CD4-positive, alpha-beta memory T cell (primary cell): ENCODE results near the gene MISP. TPM values are rescaled to one million over a fixed set of nuclear protein-coding genes. Genes with fewer than 3 reads are reported as not detected.

ENCODE experiments used
- CTCF ChIA-PET: fragments of 350-600 bp; sonication (Branson Sonifier 250); formaldehyde crosslinking; loops from one replicate; lab custom pipeline; 2021; ENCODE audit warnings: inconsistent platforms; ENCODE audit not compliant: partially characterized antibody; lab: Charles Lee
- POLR2A ChIA-PET: fragments of 350-600 bp; sonication (Branson Sonifier 250); formaldehyde crosslinking; loops from one replicate; lab custom pipeline; 2021; ENCODE audit not compliant: partially characterized antibody; lab: Charles Lee
- DNase-seq, 5 donors: peaks; one replicate each; pipeline versions ENCODE4 v3.0.0 to v3.0.0-alpha.2; 2020 to 2022; ENCODE audit warnings: mixed read lengths in 1 of 5
- H3K27ac ChIP-seq: one replicate; pipeline ENCODE4 v1.7.0; 2013; ENCODE audit warnings: low read depth, low read length
- H3K27me3 ChIP-seq: 2 replicates; pipeline ENCODE4 v1.7.0; 2013; ENCODE audit warnings: mild to moderate bottlenecking, low read length, moderate library complexity; ENCODE audit not compliant: insufficient read depth
- H3K36me3 ChIP-seq: 2 replicates; pipeline ENCODE4 v1.7.0; 2013; ENCODE audit warnings: mild to moderate bottlenecking, low read length, moderate library complexity; ENCODE audit not compliant: insufficient read depth
- H3K4me1 ChIP-seq: 2 replicates; pipeline ENCODE4 v1.7.0; 2013; ENCODE audit warnings: mild to moderate bottlenecking, low read length, moderate library complexity; ENCODE audit not compliant: insufficient read depth
- H3K4me3 ChIP-seq, 2 donors: one replicate each; pipeline ENCODE4 v1.7.0; 2013; ENCODE audit warnings: low read length in 2 of 2, mild to moderate bottlenecking in 1 of 2
- H3K9me3 ChIP-seq, 2 donors: one replicate each; pipeline ENCODE4 v1.7.0; 2013; ENCODE audit warnings: low read length in 2 of 2, control low read depth in 1 of 2; ENCODE audit not compliant: control insufficient read depth in 1 of 2
- H3K27ac Mint-ChIP-seq, 7 donors: one replicate each; pipeline ENCODE4 v1.8.0; 2020 to 2021; ENCODE audit warnings: mixed read lengths in 7 of 7, mild to moderate bottlenecking in 6 of 7, inconsistent platforms in 3 of 7, moderate library complexity in 3 of 7
- H3K27me3 Mint-ChIP-seq, 2 donors: one replicate each; pipeline ENCODE4 v1.8.0; 2020 to 2021; ENCODE audit warnings: mixed read lengths in 2 of 2
- H3K36me3 Mint-ChIP-seq, 2 donors: one replicate each; pipeline ENCODE4 v1.8.0; 2020 to 2021; ENCODE audit warnings: mixed read lengths in 2 of 2, inconsistent platforms in 1 of 2, mild to moderate bottlenecking in 1 of 2
- H3K4me1 Mint-ChIP-seq, 4 donors: one replicate each; pipeline ENCODE4 v1.8.0; 2020 to 2021; ENCODE audit warnings: mixed read lengths in 4 of 4, mild to moderate bottlenecking in 1 of 4
- H3K4me3 Mint-ChIP-seq, 8 donors: one replicate each; pipeline ENCODE4 v1.8.0; 2020 to 2021; ENCODE audit warnings: mixed read lengths in 8 of 8, mild to moderate bottlenecking in 7 of 8, moderate library complexity in 6 of 8, inconsistent platforms in 3 of 8
- H3K9me3 Mint-ChIP-seq, 8 donors: one replicate each; pipeline ENCODE4 v1.8.0; 2020 to 2021; ENCODE audit warnings: mixed read lengths in 8 of 8, mild to moderate bottlenecking in 5 of 8, inconsistent platforms in 3 of 8, moderate library complexity in 1 of 8
- intact Hi-C: fragments of 100-400 bp; cut with micrococcal nuclease; formaldehyde crosslinking; loops from one replicate; pipeline ENCODE4 v1.15.1; 2023
- polyA plus RNA-seq, 2 donors: library from polyadenylated mRNA; unstranded; fragments of 300-500 nt; fragmentation: Illumina TruSeq; gene quantifications; one replicate each; pipeline ENCODE4 v1.2.3, GENCODE V29; 2021
- total RNA-seq, 2 experiments: library from RNA; stranded (reverse); gene quantifications; one replicate each; pipeline ENCODE4 v1.2.3, GENCODE V29; 2021

Gene MISP
- total and polyA plus RNA-seq, 4 experiments from 2014 or later: not detected

- H3K4me3 Mint-ChIP-seq: peak overlapping the region in 2 of 8 donors; percentile 46 to 96
- no peaks in the 10 kb centered on the region for H3K27me3 Mint-ChIP-seq
- H3K27ac ChIP-seq: peak overlapping the region; percentile 61
- H3K4me1 ChIP-seq: peaks cover 29% of the 10 kb centered on the region
- CTCF ChIA-PET: interaction anchor here (0.5 to 1.8 kb wide), 2 partner anchors 23 to 26 kb away, joined by 3 to 4 read pairs; no protein-coding TSS in a partner anchor
- H3K4me3 ChIP-seq: peak overlapping the region; percentile 65 to 66
- no peak for DNase-seq
- no peak overlapping the region for H3K27ac Mint-ChIP-seq
- POLR2A ChIA-PET: interaction anchor here (0.8 to 2.6 kb wide), 5 partner anchors 17 to 473 kb away, joined by 3 to 7 read pairs (median 4); partner anchors contain the start of genes CIRBP and WDR18
- H3K4me1 Mint-ChIP-seq: peaks cover 14 to 30% (median 21%) of the 10 kb centered on the region in 4 donors
- H3K27me3 ChIP-seq: no peaks in the 10 kb centered on the region
- H3K9me3 ChIP-seq: no peaks in the 10 kb centered on the region
- no peaks in the 10 kb centered on the region for H3K36me3 ChIP-seq
- no peaks in the 10 kb centered on the region for H3K9me3 Mint-ChIP-seq
- intact Hi-C loops: loop anchor here (2.0 to 10.0 kb wide), 3 partner anchors 449 to 1066 kb away; partner anchors contain the start of genes ATP5F1D, CIRBP, KLF16 and MIDN
- peaks cover 0 to 21% of the 10 kb centered on the region in 2 donors for H3K36me3 Mint-ChIP-seq
These were observed 45.0 kb downstream of the MISP start for GRCh38 chr19:795691-796581.

GRCh38 chr19:796692-797527, 46.0 kb downstream of the MISP start, which contains the start of gene PTBP1:
PTBP1 (plus strand) TSS chr19:797452; CDS start chr19:797498, 46 bp downstream.
- Histone ChIP-seq H3K27me3 (no peaks in the 10 kb centered on the region), H3K36me3 (no peaks in the 10 kb centered on the region), H3K4me3 (peak within 1 kb of the TSS; percentile 66 to 74), H3K27ac (peak within 1 kb of the TSS; percentile 67), H3K4me1 (peaks cover 39% of the 10 kb centered on the region), H3K9me3 (no peaks in the 10 kb centered on the region)
- peak; percentile 99 to 100 (median 100) for DNase-seq
- Mint-ChIP-seq H3K9me3 (no peaks in the 10 kb centered on the region), H3K36me3 (peaks cover 0 to 28% of the 10 kb centered on the region in 2 donors), H3K4me1 (peaks cover 16 to 40% (median 27%) of the 10 kb centered on the region in 4 donors), H3K4me3 (peak within 1 kb of the TSS; percentile 92 to 96 (median 94)), H3K27me3 (no peaks in the 10 kb centered on the region), H3K27ac (peak within 1 kb of the TSS; percentile 90 to 96 (median 93))
- intact Hi-C loops: loop anchor here (1.0 to 10.0 kb wide), 10 partner anchors 112 to 1065 kb away; partner anchors contain the start of genes ATP5F1D, BSG, CIRBP and DAZAP1
- ChIA-PET CTCF (interaction anchor here (1.8 kb wide), 1 partner anchor 27 kb away, joined by 4 read pairs; no protein-coding TSS in a partner anchor), POLR2A (interaction anchor here (0.6 to 3.1 kb wide), 12 partner anchors 13 to 472 kb away, joined by 3 to 11 read pairs (median 4); partner anchors contain the start of gene CIRBP)

- peaks cover 47% of the 10 kb centered on the region for H3K4me1 ChIP-seq
These were observed 46.9 kb downstream of the MISP start for GRCh38 chr19:797528-798414.

GRCh38 chr19:798415-799075, 47.6 kb downstream of the MISP start:
- Mint-ChIP-seq H3K27ac (peak overlapping the region; percentile 90 to 96 (median 93)), H3K4me3 (peak overlapping the region; percentile 77 to 94 (median 91)), H3K36me3 (peaks cover 4 to 39% of the 10 kb centered on the region in 2 donors), H3K9me3 (no peaks in the 10 kb centered on the region), H3K4me1 (peaks cover 24 to 56% (median 38%) of the 10 kb centered on the region in 4 donors), H3K27me3 (no peaks in the 10 kb centered on the region)
- peaks cover 55% of the 10 kb centered on the region for H3K4me1 ChIP-seq
- H3K27me3 ChIP-seq: no peaks in the 10 kb centered on the region
- no peaks in the 10 kb centered on the region for H3K9me3 ChIP-seq
- intact Hi-C loops: loop anchor here (5.0 to 10.0 kb wide), 2 partner anchors 446 to 1064 kb away; partner anchors contain the start of genes ATP5F1D, KLF16 and MIDN
- H3K36me3 ChIP-seq: peaks cover 5% of the 10 kb centered on the region
- DNase-seq: peak in 2 of 5 donors; percentile 36 to 37
- CTCF ChIA-PET: interaction anchor here (1.8 kb wide), 1 partner anchor 185 kb away, joined by 3 read pairs; the partner anchor contains the start of gene WDR18
- POLR2A ChIA-PET: interaction anchor here (0.6 to 3.1 kb wide), 9 partner anchors 10 to 463 kb away, joined by 3 to 11 read pairs (median 5); partner anchors contain the start of gene WDR18
- H3K27ac ChIP-seq: peak overlapping the region; percentile 67
- peak overlapping the region; percentile 30 to 74 for H3K4me3 ChIP-seq

More at GRCh38 chr19:797528-798414, 46.9 kb downstream of the MISP start:
- H3K4me3 ChIP-seq: peak overlapping the region; percentile 30 to 74
- H3K27me3 ChIP-seq: no peaks in the 10 kb centered on the region
- no peaks in the 10 kb centered on the region for H3K36me3 ChIP-seq
- CTCF ChIA-PET: interaction anchor here (1.8 kb wide), 2 partner anchors 28 to 186 kb away, joined by 3 to 4 read pairs; partner anchors contain the start of gene WDR18
- no peaks in the 10 kb centered on the region for H3K27me3 Mint-ChIP-seq
- H3K27ac Mint-ChIP-seq: peak overlapping the region; percentile 90 to 96 (median 93)
- H3K9me3 ChIP-seq: no peaks in the 10 kb centered on the region
- peaks cover 22 to 48% (median 34%) of the 10 kb centered on the region in 4 donors for H3K4me1 Mint-ChIP-seq
- peaks cover 3 to 33% of the 10 kb centered on the region in 2 donors for H3K36me3 Mint-ChIP-seq
- intact Hi-C loops: loop anchor here (1.0 to 10.0 kb wide), 10 partner anchors 112 to 1065 kb away; partner anchors contain the start of genes ATP5F1D, BSG, CIRBP and DAZAP1
- no peaks in the 10 kb centered on the region for H3K9me3 Mint-ChIP-seq
- peak overlapping the region; percentile 77 to 95 (median 92) for H3K4me3 Mint-ChIP-seq
- peak; percentile 81 to 92 (median 90) for DNase-seq
- peak overlapping the region; percentile 67 for H3K27ac ChIP-seq
- POLR2A ChIA-PET: interaction anchor here (0.9 to 3.1 kb wide), 9 partner anchors 12 to 471 kb away, joined by 3 to 11 read pairs (median 5); partner anchors contain the start of genes CIRBP and WDR18

GRCh38 chr19:799076-799881, 48.4 kb downstream of the MISP start:
- Histone ChIP-seq H3K4me3 (peak overlapping the region; percentile 30 to 74), H3K27me3 (no peaks in the 10 kb centered on the region), H3K36me3 (peaks cover 13% of the 10 kb centered on the region), H3K27ac (peak overlapping the region; percentile 67), H3K4me1 (peaks cover 60% of the 10 kb centered on the region), H3K9me3 (no peaks in the 10 kb centered on the region)
- peak in 2 of 5 donors; percentile 36 to 42 for DNase-seq
- peak overlapping the region; percentile 77 to 94 (median 91) for H3K4me3 Mint-ChIP-seq
- peaks cover 4 to 41% of the 10 kb centered on the region in 2 donors for H3K36me3 Mint-ChIP-seq
- ChIA-PET CTCF (interaction anchor here (1.8 kb wide), 1 partner anchor 185 kb away, joined by 3 read pairs; the partner anchor contains the start of gene WDR18), POLR2A (interaction anchor here (0.6 to 3.1 kb wide), 7 partner anchors 9 to 219 kb away, joined by 3 to 11 read pairs (median 5); partner anchors contain the start of gene WDR18)
- H3K27me3 Mint-ChIP-seq: no peaks in the 10 kb centered on the region
- intact Hi-C loops: loop anchor here (5.0 to 10.0 kb wide), 2 partner anchors 446 to 1063 kb away; partner anchors contain the start of genes ATP5F1D, KLF16 and MIDN
- no peaks in the 10 kb centered on the region for H3K9me3 Mint-ChIP-seq
- H3K4me1 Mint-ChIP-seq: peaks cover 25 to 62% (median 41%) of the 10 kb centered on the region in 4 donors
- peak overlapping the region; percentile 86 to 95 (median 93) for H3K27ac Mint-ChIP-seq
